Muscle of arm (tissue), 12 donors: Measurements from ENCODE around the gene C1orf56. TPM values are rescaled to one million over a fixed set of nuclear protein-coding genes. Genes with fewer than 3 reads are reported as not detected.
A peak's percentile ranks its signal among the peaks of the same experiment; 100 is the strongest.
"Not testable (repeated sequence)": the region's sequence is repeated elsewhere in the genome, so short reads cannot be mapped to it uniquely, and the experiment has no call there.

Source experiments
- DNase-seq: peaks from one replicate; pipeline ENCODE4 v3.0.0-alpha.2; 2013
- polyA plus RNA-seq, 12 donors: library from polyadenylated mRNA; unstranded; fragments of 120-200 nt; gene quantifications; one replicate each; pipeline ENCODE4 v1.2.1, GENCODE V29; 2013; ENCODE audit not compliant: insufficient read length in 12 of 12

C1orf56 gene
- polyA plus RNA-seq, 12 donors = 5.1 to 11.8 (median 6.2) TPM; not detected in 1

DNA sequence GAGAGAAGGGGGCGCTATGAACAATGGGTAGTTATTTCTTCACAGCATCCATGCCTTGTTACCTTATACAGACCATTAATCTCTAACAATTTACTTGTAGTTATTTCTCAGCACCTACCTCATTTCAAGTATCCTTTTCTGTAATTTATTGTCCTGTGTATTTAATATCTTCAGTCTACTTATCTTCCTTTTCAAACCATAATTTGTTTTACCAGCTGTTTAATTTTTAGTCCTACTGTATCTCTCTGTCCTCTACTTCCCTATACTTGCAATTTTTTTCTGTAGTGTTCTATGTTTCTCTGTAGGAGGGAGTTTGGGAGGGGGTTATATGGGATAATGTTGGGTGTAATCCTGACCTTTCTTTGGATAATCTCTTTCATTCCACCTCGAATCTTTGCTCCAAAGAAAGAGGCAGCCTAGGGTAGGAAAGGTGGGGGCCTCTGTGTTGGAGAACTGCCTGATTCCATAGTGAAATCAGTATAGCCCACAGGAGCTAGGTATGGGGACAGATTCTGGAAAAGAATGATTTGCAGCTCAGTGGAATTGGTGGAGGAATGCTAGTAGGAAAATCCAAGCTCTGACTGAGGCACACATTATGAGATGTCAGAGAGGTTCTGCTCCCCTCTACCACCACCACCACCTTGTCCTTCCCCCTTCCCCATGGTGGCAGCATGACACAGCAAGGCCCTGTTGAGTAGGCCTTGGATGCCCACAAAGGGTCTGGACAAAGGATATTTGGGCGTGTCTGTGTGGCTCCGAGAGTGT lies 13.3 kb downstream of the C1orf56 start:
- DNase-seq = no peak

DNA sequence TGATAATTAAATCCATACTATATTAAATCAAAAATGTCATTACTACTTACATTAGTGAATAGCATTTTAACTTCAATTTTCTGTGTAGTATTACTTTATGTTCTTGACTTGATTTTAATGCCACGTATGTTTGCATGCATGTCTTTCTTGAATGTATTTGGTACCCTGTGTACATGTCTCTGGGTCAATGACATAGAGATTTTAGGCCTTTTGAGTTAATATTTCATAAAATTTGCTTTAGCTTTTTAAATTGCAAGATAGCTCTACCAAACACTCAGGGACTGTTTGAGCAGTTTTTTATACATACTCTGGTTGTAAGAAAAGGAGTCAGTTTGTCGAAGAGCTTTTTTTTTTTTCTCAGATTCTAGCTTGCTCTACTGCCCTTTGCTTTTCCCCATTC lies 14.2 kb downstream of the C1orf56 start:
- no peak for DNase-seq

GRCh38 chr1:151062741-151063371 lies 15.3 kb downstream of the C1orf56 start:
- DNase-seq = no peak

- DNase-seq = no peak
These were observed 17.6 kb downstream of the C1orf56 start for GRCh38 chr1:151065089-151065645.

GRCh38 chr1:151067185-151067584 lies 19.6 kb downstream of the C1orf56 start:
- DNase-seq = no peak

DNA sequence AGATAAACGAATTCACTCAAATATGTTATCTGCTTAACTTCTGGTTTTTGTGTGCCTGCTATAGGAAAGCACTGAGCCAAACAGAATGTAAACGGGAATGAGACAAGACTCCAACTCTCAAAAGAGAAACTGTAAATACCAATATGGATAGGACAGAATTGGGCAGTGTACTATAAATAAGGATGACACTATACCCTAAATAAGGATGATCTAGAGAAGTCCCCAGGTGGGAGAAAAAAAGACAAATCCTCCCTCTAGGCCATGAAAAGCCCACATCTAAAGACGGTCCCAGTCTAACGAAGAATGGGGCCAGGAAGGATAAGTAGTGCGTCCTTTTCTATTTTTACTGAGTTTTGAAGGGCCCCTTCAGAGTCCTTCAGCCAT lies 21.5 kb downstream of the C1orf56 start:
- DNase-seq = no peak

DNA sequence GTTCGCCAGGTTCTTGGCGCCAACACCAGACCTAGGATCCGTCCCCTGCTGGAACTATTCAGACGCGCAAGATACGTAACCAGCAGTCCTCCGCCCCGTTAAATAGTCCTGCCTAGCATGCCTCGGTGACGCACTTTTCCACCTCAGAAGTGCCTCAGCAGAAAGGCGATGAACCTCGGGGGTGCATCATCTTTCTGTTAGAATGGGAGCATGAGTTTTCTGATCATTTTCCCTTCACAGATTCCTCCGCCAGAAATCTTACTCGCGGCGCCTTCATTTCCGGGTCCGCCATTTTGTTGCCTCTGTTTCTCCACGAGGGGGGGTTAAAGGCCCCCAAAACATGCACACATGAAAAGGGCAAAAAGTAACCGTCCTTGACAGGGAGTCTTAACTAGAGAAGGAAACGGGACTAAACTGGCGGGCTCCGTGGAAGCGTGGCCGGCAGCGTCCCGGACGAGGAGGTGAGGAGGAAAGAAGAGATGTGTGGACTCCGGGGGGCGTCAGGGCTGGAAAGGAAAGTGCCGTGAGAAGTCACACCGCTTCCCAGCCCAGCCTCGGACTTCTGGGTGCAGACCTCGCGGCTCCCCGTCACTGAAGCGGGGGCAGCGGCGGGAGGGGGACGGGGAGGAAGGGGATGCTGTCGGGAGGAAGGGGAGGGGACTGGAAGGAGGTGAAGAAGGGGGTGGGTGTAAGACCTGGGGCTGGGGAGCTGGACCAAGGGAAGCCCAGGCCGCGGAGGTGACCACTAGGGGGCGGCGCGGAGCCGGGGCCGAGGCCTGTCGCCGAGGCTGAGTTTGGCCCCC lies 23.1 kb downstream of the C1orf56 start, which contains the start of gene GABPB2:
Gene GABPB2, plus strand, starts transcription at position 288 of the 803 bp plus-strand sequence. CDS start 17,429 bp downstream, outside the sequence.
- DNase-seq = peak; percentile 98

GRCh38 chr1:151072224-151072623 lies 24.7 kb downstream of the C1orf56 start:
- no peak for DNase-seq

- no peak for DNase-seq
These were observed 38.5 kb downstream of the C1orf56 start for GRCh38 chr1:151085953-151086559.

GRCh38 chr1:151097426-151097825 lies 49.9 kb downstream of the C1orf56 start:
- DNase-seq = not testable (repeated sequence)

DNA sequence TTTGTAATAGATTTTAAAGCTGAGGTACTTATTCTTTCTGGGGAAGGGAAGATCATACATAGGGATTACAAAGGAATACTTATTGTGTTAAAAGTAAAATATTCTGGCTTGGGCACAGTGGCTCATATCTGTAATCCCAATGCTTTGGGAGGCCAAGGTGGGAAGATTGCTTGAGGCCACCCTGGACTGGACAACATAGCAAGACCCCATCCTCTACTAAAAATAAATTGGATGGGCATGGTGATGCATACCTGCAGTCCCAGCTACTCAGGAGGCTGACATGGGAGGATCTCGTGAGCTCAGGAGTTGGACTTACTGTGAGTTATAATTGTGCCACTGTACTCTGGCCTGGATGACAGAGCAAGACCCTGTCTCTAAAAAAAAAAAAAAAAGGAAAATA lies 50.6 kb downstream of the C1orf56 start:
- no peak for DNase-seq

Other genes with a start within 250 kb of the C1orf56 start
- gene CTSK, start 239.5 kb upstream of the C1orf56 start, polyA plus RNA-seq = 100 to 1,000 TPM in 2 of 12 donors, 10 to 100 TPM in 9, not detected in 1; 52.9 to 166 (median 61.1) TPM
- 10 to 100 TPM in 11 of 12 donors, not detected in 1; 27.6 to 59.4 (median 38.0) TPM for gene ARNT, start 171.2 kb upstream of the C1orf56 start, polyA plus RNA-seq
- gene CTXND2, start 160.6 kb upstream of the C1orf56 start, polyA plus RNA-seq = not detected
- gene SETDB1, start 121.4 kb upstream of the C1orf56 start, polyA plus RNA-seq = 10 to 100 TPM in 11 of 12 donors, not detected in 1; 29.8 to 72.2 (median 39.1) TPM
- gene CERS2, start 72.9 kb upstream of the C1orf56 start, polyA plus RNA-seq = 100 to 1,000 TPM in 2 of 12 donors, 10 to 100 TPM in 9, not detected in 1; 69.5 to 112 (median 78.8) TPM
- gene ANXA9, start 65.5 kb upstream of the C1orf56 start, polyA plus RNA-seq = 1 to 10 TPM in 10 of 12 donors, not detected in 2; 1.7 to 5.3 (median 3.2) TPM
- gene MINDY1, start 40.8 kb upstream of the C1orf56 start, polyA plus RNA-seq = 10 to 100 TPM in 11 of 12 donors, not detected in 1; 15.5 to 35.9 (median 20.9) TPM
- 10 to 100 TPM in 11 of 12 donors, not detected in 1; 22.1 to 31.7 (median 27.7) TPM for gene PRUNE1, start 39.3 kb upstream of the C1orf56 start, polyA plus RNA-seq
- gene BNIPL, start 11.2 kb upstream of the C1orf56 start, polyA plus RNA-seq = 10 to 100 TPM in 1 of 12 donors, 1 to 10 TPM in 4, under 1 TPM in 5, not detected in 2; 0.33 to 23.1 (median 0.91) TPM
- 100 to 1,000 TPM in 1 of 12 donors, 10 to 100 TPM in 11; 41.7 to 188 (median 61.7) TPM for gene CDC42SE1, start 11.9 kb downstream of the C1orf56 start, polyA plus RNA-seq
- gene MLLT11, start 12.6 kb downstream of the C1orf56 start, polyA plus RNA-seq = 10 to 100 TPM in 10 of 12 donors, 1 to 10 TPM in 1, not detected in 1; 8.1 to 23.4 (median 16.6) TPM
- 10 to 100 TPM in 1 of 12 donors, 1 to 10 TPM in 10, not detected in 1; 4.5 to 20.0 (median 6.2) TPM for gene GABPB2, start 23.0 kb downstream of the C1orf56 start, polyA plus RNA-seq
- gene SEMA6C, start 98.9 kb downstream of the C1orf56 start, polyA plus RNA-seq = 100 to 1,000 TPM in 3 of 12 donors, 10 to 100 TPM in 8, not detected in 1; 46.0 to 132 (median 78.0) TPM
- gene TNFAIP8L2, start 108.9 kb downstream of the C1orf56 start, polyA plus RNA-seq = 1 to 10 TPM in 10 of 12 donors, not detected in 2; 1.1 to 4.5 (median 1.8) TPM
- 10 to 100 TPM in 10 of 12 donors, not detected in 2; 10.5 to 13.8 (median 12.0) TPM for gene LYSMD1, start 118.2 kb downstream of the C1orf56 start, polyA plus RNA-seq
- gene SCNM1, start 118.4 kb downstream of the C1orf56 start, polyA plus RNA-seq = 10 to 100 TPM in 11 of 12 donors, not detected in 1; 23.1 to 54.8 (median 39.1) TPM
- 10 to 100 TPM in 9 of 12 donors, 1 to 10 TPM in 1, not detected in 2; 9.8 to 62.2 (median 37.7) TPM for gene TMOD4, start 128.2 kb downstream of the C1orf56 start, polyA plus RNA-seq
- gene VPS72, start 142.4 kb downstream of the C1orf56 start, polyA plus RNA-seq = 10 to 100 TPM in 11 of 12 donors, not detected in 1; 24.7 to 53.6 (median 45.3) TPM
- gene PIP5K1A, start 150.8 kb downstream of the C1orf56 start, polyA plus RNA-seq = 10 to 100 TPM in 11 of 12 donors, not detected in 1; 31.0 to 72.1 (median 45.1) TPM
- gene PSMD4, start 207.0 kb downstream of the C1orf56 start, polyA plus RNA-seq = 100 to 1,000 TPM in 10 of 12 donors, 10 to 100 TPM in 1, not detected in 1; 69.6 to 122 (median 110) TPM
- gene ZNF687, start 234.5 kb downstream of the C1orf56 start, polyA plus RNA-seq = 10 to 100 TPM in 10 of 12 donors, 1 to 10 TPM in 1, not detected in 1; 9.9 to 27.0 (median 12.3) TPM